ENCODE measurements around the gene TIA1.
"Not testable (repeated sequence)": the region's sequence is repeated elsewhere in the genome, so short reads cannot be mapped to it uniquely, and the experiment has no call there.

TIA1 gene

GRCh38 chr2:70169654-70170245 lies 78.7 kb downstream of the TIA1 start:
- ATAC-seq (replicated peaks); H3K4me3 Mint-ChIP-seq; H3K27me3 Mint-ChIP-seq; DNase-seq; H3K9me3 Mint-ChIP-seq; H3K27ac Mint-ChIP-seq; H3K4me1 Mint-ChIP-seq (ENCODE audit: low read depth in 2 of 2): not testable (repeated sequence)
- peaks cover 73% of the 10 kb centered on the region for H3K36me3 Mint-ChIP-seq (ENCODE audit: insufficient read depth)

- no peak for DNase-seq
- no peaks in the 10 kb centered on the region for H3K9me3 Mint-ChIP-seq
- H3K36me3 Mint-ChIP-seq (ENCODE audit: insufficient read depth) = peaks cover 59% of the 10 kb centered on the region
- no peak for ATAC-seq (replicated peaks)
- H3K4me3 Mint-ChIP-seq = no peak overlapping the region
- no peaks in the 10 kb centered on the region for H3K27me3 Mint-ChIP-seq
- no peak overlapping the region for H3K27ac Mint-ChIP-seq
- H3K4me1 Mint-ChIP-seq (ENCODE audit: low read depth in 2 of 2) = no peaks in the 10 kb centered on the region
Observed at GRCh38 chr2:70161069-70161534, 87.3 kb downstream of the TIA1 start.

GRCh38 chr2:70160545-70160944 lies 87.9 kb downstream of the TIA1 start:
- Mint-ChIP-seq H3K4me3 (no peak overlapping the region), H3K9me3 (no peaks in the 10 kb centered on the region), H3K36me3 (ENCODE audit: insufficient read depth) (peaks cover 60% of the 10 kb centered on the region), H3K27me3 (no peaks in the 10 kb centered on the region), H3K27ac (no peak overlapping the region), H3K4me1 (ENCODE audit: low read depth in 2 of 2) (no peaks in the 10 kb centered on the region)
- no peak for DNase-seq
- no peak for ATAC-seq (replicated peaks)
